Measurements from ENCODE around the gene XPO5. TPM values are rescaled to one million over a fixed set of nuclear protein-coding genes. Genes with fewer than 3 reads are reported as not detected.
"Not testable (repeated sequence)": the region's sequence is repeated elsewhere in the genome, so short reads cannot be mapped to it uniquely, and the experiment has no call there.

Gene XPO5
- total and polyA plus RNA-seq, 9 of the 15 experiments (the other 6 are each of a cell fraction or from before 2014, with no cell fraction given) = 36.0 to 170 (median 99.1) TPM

DNA sequence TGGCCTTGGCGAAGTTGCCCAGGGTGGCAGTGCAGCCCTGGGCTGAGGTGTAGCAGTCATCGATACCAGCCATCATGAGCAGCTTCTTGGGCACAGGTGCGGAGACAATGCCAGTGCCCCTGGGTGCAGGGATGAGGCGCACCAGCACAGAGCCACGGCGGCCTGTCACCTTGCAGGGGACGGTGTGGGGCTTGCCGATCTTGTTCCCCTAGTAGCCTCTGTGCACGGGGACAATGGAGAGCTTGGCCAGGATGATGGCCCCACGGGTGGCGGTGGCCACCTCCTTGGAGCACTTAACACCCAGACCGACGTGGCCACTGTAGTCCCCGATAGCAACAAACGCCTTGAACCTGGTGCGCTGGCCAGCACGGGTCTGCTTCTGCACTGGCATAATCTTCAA is 36.9 kb downstream of the XPO5 start:
- 94% methylated on average over 11 of the region's 17 CpGs for WGBS (ENCODE audit: insufficient coverage, low coverage, missing lambda C conversion rate)

DNA sequence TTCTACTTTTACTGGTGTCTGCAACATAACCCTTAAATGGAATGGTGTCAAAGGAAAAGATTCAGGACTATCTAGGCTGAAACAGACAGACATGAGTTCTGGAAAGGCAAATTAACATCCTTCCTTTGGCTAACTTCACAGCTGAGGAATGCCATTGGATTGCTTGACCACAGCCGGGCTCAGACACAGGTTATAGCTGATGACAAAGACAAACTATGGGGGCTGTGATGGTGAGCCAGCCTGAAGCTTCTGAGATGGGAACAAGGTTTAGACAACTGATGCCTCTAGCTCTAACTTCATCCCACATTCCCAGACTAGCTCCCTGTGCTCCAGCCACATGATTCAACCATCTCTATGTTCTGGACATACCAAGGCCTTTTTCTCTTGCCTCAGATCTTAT is 43.6 kb downstream of the XPO5 start:
- FAIRE-seq = no peak
- Histone ChIP-seq H4K20me1 (replicated peaks; ENCODE audit: control insufficient read depth, insufficient read depth, low read length) (no peaks in the 10 kb centered on the region), H3K9me1 (ENCODE audit: control insufficient read depth, insufficient read depth, low read length) (no peaks in the 10 kb centered on the region), H3K4me1 (replicated peaks in 1 of 2; ENCODE audit: control insufficient read depth in 2 of 2, insufficient read depth in 2 of 2, low read length in 2 of 2) (no peaks in the 10 kb centered on the region), H3K9me3 (replicated peaks; ENCODE audit: control insufficient read depth, insufficient read depth, low read depth, low read length) (no peaks in the 10 kb centered on the region), H3K4me2 (ENCODE audit: insufficient read depth, low read length) (no peak overlapping the region), H3K9ac (ENCODE audit: insufficient read depth in 1 of 2, low read depth in 2 of 2, low read length in 2 of 2) (no peak overlapping the region), H3K27ac (ENCODE audit: extremely low read depth, low read depth, low read length) (no peak overlapping the region), H3K4me3 (no peak overlapping the region), H3K36me3 (ENCODE audit: control insufficient read depth, insufficient read depth, low read length) (peaks cover 90% of the 10 kb centered on the region), H3K27me3 (ENCODE audit: control insufficient read depth in 2 of 2, insufficient read depth in 2 of 2, low read length in 2 of 2) (no peaks in the 10 kb centered on the region), H2AFZ (ENCODE audit: low read depth, low read length) (no peak overlapping the region), H3K79me2 (ENCODE audit: control insufficient read depth, insufficient read depth, low read length) (no peaks in the 10 kb centered on the region)
- no peak for TF ChIP-seq CREM (IDR thresholded peaks at IDR 0.05; ENCODE audit: low read depth)
- DNase-seq (ENCODE audit: extremely low read depth in 1 of 4, low spot score in 3 of 4) = no peak
- ChIA-PET CTCF (ENCODE audit: low intra/inter-chr PET ratio) (no interaction called here), POLR2A (interaction anchor here (0.6 to 8.1 kb wide), 8 partner anchors 9 to 239 kb away, joined by 3 to 89 read pairs (median 4); partner anchors contain the start of genes POLR1C and YIPF3)
- intact Hi-C loops (cut with micrococcal nuclease) = no loop called here
- in situ Hi-C loops (cut with MboI) = no loop called here
- no TSS peak for BruUV-seq (replicated peaks)
- ATAC-seq = no peak
- 91% methylated on average over 1 of the region's 1 CpG for WGBS (ENCODE audit: insufficient coverage, low coverage, missing lambda C conversion rate)

More for the DNA sequence above, 36.9 kb downstream of the XPO5 start:
- ATAC-seq; H3K4me2 ChIP-seq (ENCODE audit: insufficient read depth, low read length); H3K27ac ChIP-seq (ENCODE audit: extremely low read depth, low read depth, low read length); H3K9me3 ChIP-seq (replicated peaks; ENCODE audit: control insufficient read depth, insufficient read depth, low read depth, low read length); H3K4me1 ChIP-seq (replicated peaks in 1 of 2; ENCODE audit: control insufficient read depth in 2 of 2, insufficient read depth in 2 of 2, low read length in 2 of 2); BruUV-seq (replicated peaks); H4K20me1 ChIP-seq (replicated peaks; ENCODE audit: control insufficient read depth, insufficient read depth, low read length); H3K9ac ChIP-seq (ENCODE audit: insufficient read depth in 1 of 2, low read depth in 2 of 2, low read length in 2 of 2); H3K9me1 ChIP-seq (ENCODE audit: control insufficient read depth, insufficient read depth, low read length); H2AFZ ChIP-seq (ENCODE audit: low read depth, low read length); H3K27me3 ChIP-seq (ENCODE audit: control insufficient read depth in 2 of 2, insufficient read depth in 2 of 2, low read length in 2 of 2); intact Hi-C loops (cut with micrococcal nuclease); H3K4me3 ChIP-seq; FAIRE-seq; in situ Hi-C loops (cut with MboI); CTCF ChIA-PET (ENCODE audit: low intra/inter-chr PET ratio); H3K79me2 ChIP-seq (ENCODE audit: control insufficient read depth, insufficient read depth, low read length); DNase-seq (ENCODE audit: extremely low read depth in 1 of 4, low spot score in 3 of 4): not testable (repeated sequence)
- H3K36me3 ChIP-seq (ENCODE audit: control insufficient read depth, insufficient read depth, low read length) = peaks cover 87% of the 10 kb centered on the region
- TF ChIP-seq POLR2G (IDR thresholded peaks at IDR 0.05; ENCODE audit: low read depth, low read length) (peak; percentile 10; the same call in 1 of the 2 replicates), RBFOX2 (IDR thresholded peaks at IDR 0.05; ENCODE audit: low read depth, low read length) (0 out of 2 replicates have a peak, but pooled peaks have one; percentile 14)
- POLR2A ChIA-PET = interaction anchor here (0.6 to 3.7 kb wide), 3 partner anchors 13 to 318 kb away, joined by 4 to 21 read pairs (median 6); no protein-coding TSS in a partner anchor
